Activated B cell treated with CpG ODN at 0.5 μM for 24 hours (primary cell): ENCODE results near the gene EGFR. TPM values are rescaled to one million over a fixed set of nuclear protein-coding genes. Genes with fewer than 3 reads are reported as not detected.

ENCODE experiments used
- ATAC-seq: fragments of 200-7000 bp; cut with Tn5 transposase; one replicate; pipeline ENCODE4 v1.10.0; 2021; ENCODE audit warnings: low read depth, mild to moderate bottlenecking, moderate library complexity
- CTCF ChIA-PET: fragments of 350-600 bp; sonication (Branson Sonifier 250); formaldehyde crosslinking; loops from one replicate; lab custom pipeline; 2021; ENCODE audit warnings: antibody characterized with exemption; lab: Charles Lee
- POLR2A ChIA-PET: fragments of 350-600 bp; sonication (Branson Sonifier 250); formaldehyde crosslinking; loops from one replicate; lab custom pipeline; 2021; ENCODE audit warnings: antibody characterized with exemption; lab: Charles Lee
- DNase-seq: peaks from one replicate; pipeline ENCODE4 v3.0.0; 2022
- H3K27ac Mint-ChIP-seq: one replicate; pipeline ENCODE4 v1.8.0; 2020; ENCODE audit warnings: mixed read lengths
- H3K27me3 Mint-ChIP-seq: one replicate; pipeline ENCODE4 v1.8.0; 2021; ENCODE audit warnings: mixed read lengths
- H3K36me3 Mint-ChIP-seq: one replicate; pipeline ENCODE4 v1.8.0; 2021; ENCODE audit warnings: low read depth, mixed read lengths
- H3K4me1 Mint-ChIP-seq: one replicate; pipeline ENCODE4 v1.8.0; 2021; ENCODE audit warnings: mixed read lengths
- H3K4me3 Mint-ChIP-seq: one replicate; pipeline ENCODE4 v1.8.0; 2020; ENCODE audit warnings: mild to moderate bottlenecking, mixed read lengths
- H3K9me3 Mint-ChIP-seq: one replicate; pipeline ENCODE4 v1.8.0; 2020; ENCODE audit warnings: mixed read lengths
- intact Hi-C: fragments of 100-400 bp; cut with micrococcal nuclease; formaldehyde crosslinking; loops from one replicate; pipeline ENCODE4 v1.15.1; 2024
- total RNA-seq: library from RNA; stranded (reverse); gene quantifications from 2 replicates; pipeline ENCODE4 v1.2.3, GENCODE V29; 2022
- TF ChIP-seq, protein P1 (sequence below): fragments of 200-600 bp; IDR thresholded peaks from one replicate; pipeline ENCODE4 v1.8.0; 2022; ENCODE audit warnings: antibody characterized with exemption, mild to moderate bottlenecking

Gene EGFR
- total RNA-seq, 1 donor from 2014 or later, result not detected

GRCh38 chr7:55149001-55149400 is 130.2 kb downstream of the EGFR start:
- intact Hi-C loops, result no loop called here
- TF ChIP-seq, protein P1, sequence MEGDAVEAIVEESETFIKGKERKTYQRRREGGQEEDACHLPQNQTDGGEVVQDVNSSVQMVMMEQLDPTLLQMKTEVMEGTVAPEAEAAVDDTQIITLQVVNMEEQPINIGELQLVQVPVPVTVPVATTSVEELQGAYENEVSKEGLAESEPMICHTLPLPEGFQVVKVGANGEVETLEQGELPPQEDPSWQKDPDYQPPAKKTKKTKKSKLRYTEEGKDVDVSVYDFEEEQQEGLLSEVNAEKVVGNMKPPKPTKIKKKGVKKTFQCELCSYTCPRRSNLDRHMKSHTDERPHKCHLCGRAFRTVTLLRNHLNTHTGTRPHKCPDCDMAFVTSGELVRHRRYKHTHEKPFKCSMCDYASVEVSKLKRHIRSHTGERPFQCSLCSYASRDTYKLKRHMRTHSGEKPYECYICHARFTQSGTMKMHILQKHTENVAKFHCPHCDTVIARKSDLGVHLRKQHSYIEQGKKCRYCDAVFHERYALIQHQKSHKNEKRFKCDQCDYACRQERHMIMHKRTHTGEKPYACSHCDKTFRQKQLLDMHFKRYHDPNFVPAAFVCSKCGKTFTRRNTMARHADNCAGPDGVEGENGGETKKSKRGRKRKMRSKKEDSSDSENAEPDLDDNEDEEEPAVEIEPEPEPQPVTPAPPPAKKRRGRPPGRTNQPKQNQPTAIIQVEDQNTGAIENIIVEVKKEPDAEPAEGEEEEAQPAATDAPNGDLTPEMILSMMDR, result no peak
- Mint-ChIP-seq H3K36me3 (no peaks in the 10 kb centered on the region), H3K9me3 (peaks cover 4% of the 10 kb centered on the region), H3K4me3 (no peak overlapping the region), H3K4me1 (no peaks in the 10 kb centered on the region), H3K27me3 (peaks cover 16% of the 10 kb centered on the region), H3K27ac (no peak overlapping the region)
- no peak for ATAC-seq
- CTCF ChIA-PET, result no interaction called here
- no peak for DNase-seq
- POLR2A ChIA-PET, result no interaction called here

GRCh38 chr7:55150166-55150565 is 131.3 kb downstream of the EGFR start:
- ChIA-PET CTCF (no interaction called here), POLR2A (no interaction called here)
- no peaks in the 10 kb centered on the region for H3K4me1 Mint-ChIP-seq
- TF ChIP-seq, protein P1, result no peak
- no peak overlapping the region for H3K4me3 Mint-ChIP-seq
- peaks cover 4% of the 10 kb centered on the region for H3K9me3 Mint-ChIP-seq
- DNase-seq (no peak), ATAC-seq (no peak)
- H3K27me3 Mint-ChIP-seq, result peaks cover 15% of the 10 kb centered on the region
- H3K27ac Mint-ChIP-seq, result no peak overlapping the region
- intact Hi-C loops, result no loop called here
- no peaks in the 10 kb centered on the region for H3K36me3 Mint-ChIP-seq

DNA sequence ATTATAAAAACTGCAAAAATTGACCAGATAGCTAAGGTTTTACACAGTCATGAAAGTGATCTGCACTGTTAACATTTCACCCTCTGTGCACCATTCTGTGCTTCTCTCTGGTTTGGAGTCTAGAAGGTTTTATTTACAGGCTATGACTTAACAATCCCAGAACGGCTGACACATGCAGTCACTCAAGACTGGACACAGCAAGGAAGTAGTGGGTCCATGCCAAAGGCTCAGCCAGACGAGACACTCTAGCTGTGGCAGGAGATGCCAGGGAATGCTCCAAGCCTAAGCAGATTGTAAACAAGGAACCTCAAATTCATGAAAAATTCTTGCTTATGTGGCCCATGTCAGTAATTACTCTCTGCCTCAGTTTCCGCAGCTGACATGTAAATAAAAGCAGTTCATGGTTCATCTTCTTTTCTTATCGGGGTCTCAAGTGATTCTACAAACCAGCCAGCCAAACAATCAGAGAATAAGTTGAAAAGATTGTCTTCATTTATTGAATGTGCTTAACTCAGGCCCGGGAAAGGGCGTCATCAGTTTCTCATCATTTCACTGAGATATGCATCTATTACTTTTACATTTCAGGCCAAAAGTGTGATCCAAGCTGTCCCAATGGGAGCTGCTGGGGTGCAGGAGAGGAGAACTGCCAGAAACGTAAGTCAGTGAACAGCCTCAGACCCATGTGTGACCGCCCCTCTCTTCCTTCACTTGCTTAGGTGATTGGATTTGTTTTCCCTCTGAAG is 132.1 kb downstream of the EGFR start:
- no peaks in the 10 kb centered on the region for H3K4me1 Mint-ChIP-seq
- H3K36me3 Mint-ChIP-seq, result no peaks in the 10 kb centered on the region
- H3K4me3 Mint-ChIP-seq, result no peak overlapping the region
- H3K9me3 Mint-ChIP-seq, result peaks cover 4% of the 10 kb centered on the region
- H3K27me3 Mint-ChIP-seq, result peaks cover 12% of the 10 kb centered on the region
- TF ChIP-seq, protein P1, result no peak
- POLR2A ChIA-PET, result no interaction called here
- intact Hi-C loops, result no loop called here
- CTCF ChIA-PET, result no interaction called here
- H3K27ac Mint-ChIP-seq, result no peak overlapping the region
- no peak for DNase-seq
- no peak for ATAC-seq

DNA sequence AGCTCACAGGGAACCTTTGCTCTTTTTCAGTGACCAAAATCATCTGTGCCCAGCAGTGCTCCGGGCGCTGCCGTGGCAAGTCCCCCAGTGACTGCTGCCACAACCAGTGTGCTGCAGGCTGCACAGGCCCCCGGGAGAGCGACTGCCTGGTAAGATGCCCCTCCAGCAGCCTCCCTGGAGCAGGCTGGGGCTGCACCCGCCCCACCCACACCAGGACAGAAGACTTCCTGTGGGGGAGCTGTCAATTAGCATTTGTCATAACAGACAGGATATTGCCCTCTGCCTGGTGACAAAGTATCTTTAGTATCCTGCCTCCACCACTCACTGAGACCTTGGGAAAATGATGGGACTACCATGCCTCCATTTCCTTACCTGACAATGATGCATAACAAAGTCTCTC is 133.7 kb downstream of the EGFR start:
- Mint-ChIP-seq H3K4me3 (no peak overlapping the region), H3K4me1 (no peaks in the 10 kb centered on the region), H3K27ac (no peak overlapping the region), H3K9me3 (peaks cover 4% of the 10 kb centered on the region), H3K27me3 (peaks cover 7% of the 10 kb centered on the region), H3K36me3 (no peaks in the 10 kb centered on the region)
- ATAC-seq (no peak), DNase-seq (no peak)
- CTCF ChIA-PET, result no interaction called here
- POLR2A ChIA-PET, result no interaction called here
- TF ChIP-seq, protein P1, result no peak
- intact Hi-C loops, result no loop called here

DNA sequence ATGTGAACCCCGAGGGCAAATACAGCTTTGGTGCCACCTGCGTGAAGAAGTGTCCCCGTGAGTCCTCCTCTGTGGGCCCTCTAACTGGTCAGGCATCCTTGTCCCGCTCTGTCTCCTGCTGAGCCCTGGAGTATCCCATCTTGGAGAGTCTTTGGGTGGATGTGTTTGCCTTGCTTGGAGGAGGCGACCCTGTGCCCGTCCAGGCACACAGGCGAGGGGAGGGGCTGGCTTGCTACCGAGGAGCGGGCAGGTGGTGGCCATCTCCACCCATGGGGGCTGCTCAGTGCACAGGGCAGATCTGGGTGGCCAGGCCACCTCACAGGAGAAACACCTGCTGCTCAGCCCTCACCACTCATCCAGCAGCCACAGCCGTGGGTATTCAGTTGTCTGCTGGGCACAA is 135.3 kb downstream of the EGFR start:
- H3K4me3 Mint-ChIP-seq, result no peak overlapping the region
- DNase-seq (no peak), ATAC-seq (no peak)
- H3K4me1 Mint-ChIP-seq, result no peaks in the 10 kb centered on the region
- H3K36me3 Mint-ChIP-seq, result no peaks in the 10 kb centered on the region
- intact Hi-C loops, result no loop called here
- ChIA-PET POLR2A (no interaction called here), CTCF (no interaction called here)
- no peak overlapping the region for H3K27ac Mint-ChIP-seq
- TF ChIP-seq, protein P1, result no peak
- no peaks in the 10 kb centered on the region for H3K9me3 Mint-ChIP-seq
- peaks cover 4% of the 10 kb centered on the region for H3K27me3 Mint-ChIP-seq
